HL-60/S4 treated with retinoic acid at 250 ng/mL for 4 days and 3 days (cell line): Measurements from ENCODE around the gene BCAP31.

Experiments
- in situ Hi-C: fragments of 300-500 bp; cut with MboI; formaldehyde crosslinking; loops from 2 replicates; pipeline ENCODE4 v1.7.0; 2022; ENCODE audit warnings: low sequenced_read_pairs

The BCAP31 gene

DNA sequence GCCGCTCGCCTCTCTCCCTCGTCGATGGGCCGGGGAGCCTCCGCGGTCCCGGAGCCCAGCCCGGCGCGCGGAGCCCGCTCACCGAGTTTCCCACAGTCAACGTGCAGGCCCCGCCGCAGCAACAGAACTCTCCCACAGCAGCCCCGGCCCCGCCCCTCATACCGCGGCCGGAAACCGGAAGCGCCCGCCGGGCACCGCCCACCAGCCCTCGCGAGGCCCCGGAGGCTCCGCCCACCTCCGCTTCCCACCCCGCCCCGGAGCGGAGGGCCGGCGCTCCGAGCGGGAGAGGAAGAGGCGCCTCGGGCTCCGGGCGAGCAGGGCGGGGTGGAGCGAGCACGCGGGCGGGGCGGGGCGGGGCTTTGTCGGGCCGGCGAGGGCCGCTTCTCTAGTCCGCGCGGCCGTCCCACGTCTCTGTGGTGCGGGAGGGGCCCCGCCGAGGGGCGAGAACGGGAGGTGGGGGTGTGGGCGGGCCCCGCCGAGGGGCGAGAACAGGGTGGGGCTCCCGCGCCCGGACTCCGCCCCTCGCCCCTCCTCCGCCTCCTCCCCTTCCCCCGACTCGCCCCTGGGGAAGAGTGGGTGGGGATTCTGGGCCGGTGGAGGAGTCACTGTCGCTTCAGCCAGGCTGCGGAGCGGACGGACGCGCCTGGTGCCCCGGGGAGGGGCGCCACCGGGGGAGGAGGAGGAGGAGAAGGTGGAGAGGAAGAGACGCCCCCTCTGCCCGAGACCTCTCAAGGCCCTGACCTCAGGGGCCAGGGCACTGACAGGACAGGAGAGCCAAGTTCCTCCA, at the start of gene BCAP31, which contains the start of gene ABCD1:
TSS of gene BCAP31 (minus strand) at position 136 of the 787 bp plus-strand sequence. CDS start 1,143 bp downstream, outside the sequence.
TSS of gene ABCD1 (plus strand) at position 605 of the 787 bp plus-strand sequence. CDS start 411 bp downstream, outside the sequence.
- in situ Hi-C loops, result no loop called here

GRCh38 chrX:153773218-153773611, 49.0 kb upstream of the BCAP31 start:
- in situ Hi-C loops, result no loop called here

DNA sequence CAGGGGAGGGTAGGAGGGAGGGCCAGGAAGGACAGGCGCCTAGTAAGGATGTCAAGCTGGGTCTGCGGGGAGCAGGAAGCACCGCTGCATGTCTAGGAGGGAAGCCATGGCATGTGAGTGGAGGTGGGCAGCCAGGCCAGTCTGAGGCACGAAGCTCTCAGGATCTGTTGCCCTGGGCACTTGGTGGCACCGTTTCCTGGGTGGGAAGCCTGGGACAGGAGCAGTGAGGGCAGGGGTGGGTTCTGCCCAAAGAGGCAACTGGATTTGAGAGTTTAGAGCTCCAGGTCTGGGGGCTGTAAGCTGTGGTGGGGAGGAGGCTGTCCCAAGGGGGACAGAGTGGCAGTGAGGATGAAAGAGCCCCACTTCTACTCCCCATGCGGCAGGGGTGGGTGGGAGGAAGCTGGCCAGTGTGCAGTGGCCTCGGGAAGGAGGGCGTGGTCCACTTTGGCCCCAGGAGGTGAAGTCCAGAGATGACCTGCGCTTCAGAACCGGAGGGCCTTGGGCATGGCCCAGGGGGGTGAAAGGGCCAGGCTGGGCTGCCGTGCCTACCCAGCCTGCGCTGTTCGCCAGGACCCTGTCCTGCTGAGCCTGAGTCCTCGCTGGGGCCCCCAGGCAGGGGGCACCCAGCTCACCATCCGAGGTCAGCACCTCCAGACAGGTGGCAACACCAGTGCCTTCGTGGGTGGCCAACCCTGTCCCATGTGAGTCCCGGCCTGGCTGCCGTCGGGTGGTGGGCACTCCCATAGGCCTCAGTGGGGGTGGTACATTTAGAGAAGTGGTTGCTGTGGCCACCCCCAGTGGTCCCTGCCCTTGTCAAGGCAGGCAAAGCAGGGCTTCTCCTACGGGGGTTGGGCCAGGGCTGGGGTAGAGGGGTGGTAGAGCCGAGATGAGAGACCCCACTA, 48.4 kb upstream of the BCAP31 start:
- in situ Hi-C loops, result no loop called here

DNA sequence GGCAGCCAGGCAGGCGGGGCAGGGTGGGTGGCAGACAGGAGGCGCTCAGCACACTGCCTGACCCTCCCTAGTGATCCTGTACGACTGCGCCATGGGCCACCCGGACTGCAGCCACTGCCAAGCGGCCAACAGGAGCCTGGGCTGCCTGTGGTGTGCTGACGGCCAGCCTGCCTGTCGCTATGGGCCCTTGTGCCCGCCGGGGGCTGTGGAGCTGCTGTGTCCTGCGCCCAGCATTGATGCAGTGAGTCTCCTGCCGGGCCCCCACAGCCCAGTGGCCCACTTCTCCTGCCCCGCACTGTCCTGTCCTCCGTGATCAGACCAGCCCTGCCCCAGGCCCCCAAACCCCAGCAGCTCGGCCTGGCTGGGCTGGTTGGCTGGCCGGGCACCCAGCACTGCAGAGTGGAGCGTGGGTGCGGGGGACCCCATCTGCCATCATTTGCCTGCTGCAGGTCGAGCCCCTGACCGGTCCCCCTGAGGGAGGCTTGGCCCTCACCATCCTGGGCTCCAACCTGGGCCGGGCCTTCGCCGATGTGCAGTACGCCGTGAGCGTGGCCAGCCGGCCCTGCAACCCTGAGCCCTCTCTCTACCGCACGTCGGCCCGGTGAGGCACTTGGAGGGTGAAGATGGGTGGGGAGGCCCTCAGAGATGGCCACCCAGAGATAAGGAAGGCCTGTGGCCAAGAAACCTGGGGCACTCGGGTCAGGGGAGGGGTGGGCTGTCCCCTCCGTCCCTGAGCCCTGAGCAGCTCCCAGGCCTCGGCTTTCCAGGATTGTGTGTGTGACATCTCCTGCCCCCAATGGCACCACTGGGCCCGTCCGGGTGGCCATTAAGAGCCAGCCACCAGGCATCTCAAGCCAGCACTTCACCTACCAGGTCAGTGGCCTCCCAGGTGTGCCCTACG, 47.5 kb upstream of the BCAP31 start:
- in situ Hi-C loops, result no loop called here

- in situ Hi-C loops, result no loop called here
These were observed 46.6 kb upstream of the BCAP31 start for GRCh38 chrX:153770601-153771414.

GRCh38 chrX:153769865-153770600, 45.8 kb upstream of the BCAP31 start:
- in situ Hi-C loops, result no loop called here

- in situ Hi-C loops, result no loop called here
These were observed 45.1 kb upstream of the BCAP31 start for GRCh38 chrX:153769158-153769864.

GRCh38 chrX:153768311-153769157, 44.3 kb upstream of the BCAP31 start:
- in situ Hi-C loops, result no loop called here

- in situ Hi-C loops, result no loop called here
These were observed 43.5 kb upstream of the BCAP31 start for GRCh38 chrX:153767674-153768055.

- in situ Hi-C loops, result no loop called here
These were observed 42.9 kb upstream of the BCAP31 start for GRCh38 chrX:153766871-153767673.

- in situ Hi-C loops, result no loop called here
These were observed 42.1 kb upstream of the BCAP31 start for GRCh38 chrX:153766098-153766817.

DNA sequence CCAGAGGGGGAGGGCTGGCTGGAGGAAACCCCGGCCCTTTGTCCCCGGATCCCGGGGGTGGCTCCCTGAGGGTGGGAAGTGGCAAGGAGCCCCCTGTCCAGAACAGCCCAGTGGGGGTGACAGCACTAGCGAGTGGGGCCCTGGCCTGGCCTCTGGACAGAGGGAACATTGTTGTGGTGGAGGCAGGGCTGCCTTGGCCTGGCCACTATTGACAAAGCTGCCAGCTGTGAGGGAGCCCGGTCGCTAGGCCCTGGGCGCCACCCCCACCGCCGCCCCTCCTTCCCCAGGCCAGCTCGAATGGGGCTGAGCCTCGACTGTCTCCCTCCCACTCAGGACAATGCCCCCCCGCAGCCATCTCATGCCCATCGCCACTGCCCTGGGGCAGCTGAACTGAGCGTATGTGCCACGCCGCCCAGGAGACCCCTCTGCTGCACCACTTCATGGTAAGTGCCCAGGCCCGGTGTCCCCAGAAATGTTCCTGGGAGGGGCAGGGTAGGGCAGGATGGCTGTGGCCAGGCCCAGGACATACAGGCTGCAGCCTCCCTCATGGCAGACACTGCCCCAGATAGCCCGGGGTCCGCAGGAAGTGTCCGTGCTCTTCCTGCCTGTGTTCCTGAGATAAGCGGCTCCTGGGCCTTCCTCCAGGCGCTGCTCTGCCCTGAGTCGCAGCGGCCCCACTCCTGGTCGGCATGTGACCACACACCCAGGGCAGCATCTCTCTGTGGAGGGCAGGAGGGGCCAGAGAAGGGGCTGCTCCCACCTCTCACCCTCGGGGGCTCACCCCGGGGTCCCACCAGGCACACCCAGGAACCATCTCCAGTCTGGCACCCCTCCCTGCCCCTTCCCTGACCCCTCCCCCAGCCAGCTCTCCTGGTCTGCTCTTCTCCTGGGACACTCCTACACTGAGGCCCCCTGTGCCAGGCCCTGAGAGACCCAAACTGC, 41.2 kb upstream of the BCAP31 start:
- in situ Hi-C loops, result no loop called here

- in situ Hi-C loops, result no loop called here
These were observed 40.6 kb upstream of the BCAP31 start for GRCh38 chrX:153764786-153765137.

DNA sequence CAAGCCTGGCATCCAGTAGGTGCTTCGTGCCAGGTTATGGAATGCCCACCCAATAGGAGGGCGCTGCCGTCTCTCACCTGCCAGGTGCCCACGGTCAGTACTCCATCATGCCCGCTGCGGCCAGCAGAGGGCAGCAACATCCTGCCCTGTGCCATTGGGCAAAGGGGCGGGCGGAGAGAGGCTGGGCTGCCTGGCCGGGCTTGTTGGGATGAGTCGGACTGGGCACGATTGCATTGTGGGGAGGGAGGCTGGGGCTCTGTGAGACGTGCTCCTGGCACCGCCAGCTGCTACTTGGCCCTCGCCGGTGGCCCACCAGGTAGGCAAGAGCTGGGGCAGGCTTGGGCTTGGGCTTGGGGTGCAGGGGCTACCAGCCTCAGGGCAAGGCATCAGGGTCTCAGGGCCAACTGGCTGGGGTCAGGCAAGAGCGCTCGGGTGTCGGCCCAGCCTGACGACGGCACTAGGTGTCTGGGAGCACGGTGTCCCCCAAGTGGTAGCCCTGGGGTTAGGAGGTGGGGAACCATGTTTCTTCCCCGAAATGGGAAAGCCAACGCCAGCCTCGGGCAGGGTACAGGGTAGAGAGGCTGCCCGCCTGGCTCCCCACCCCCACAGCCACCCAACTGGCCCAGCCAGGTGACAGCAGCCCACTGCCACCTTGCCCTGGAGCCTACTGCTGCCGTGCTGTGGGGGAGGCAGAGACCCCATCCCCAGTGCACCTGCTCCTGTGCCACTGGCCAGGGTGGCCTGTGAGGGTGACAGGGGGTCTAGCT, 40.0 kb upstream of the BCAP31 start, which contains the start of gene PLXNB3:
TSS of gene PLXNB3 (plus strand) at position 261 of the 767 bp plus-strand sequence. CDS start 1,287 bp downstream, outside the sequence.
- in situ Hi-C loops, result no loop called here
